Measurements from ENCODE around the gene PNLDC1.

The PNLDC1 gene

GRCh38 chr6:159777240-159777904 is 22.7 kb upstream of the PNLDC1 start:
- Histone ChIP-seq H3K9ac (ENCODE audit: low read length) (no peak overlapping the region), H3K9me2 (replicated peaks; ENCODE audit: insufficient read depth, low read length) (no peaks in the 10 kb centered on the region), H3K4me2 (ENCODE audit: low read depth, low read length) (no peak overlapping the region), H3K9me3 (replicated peaks; ENCODE audit: insufficient read depth, low read length) (no peaks in the 10 kb centered on the region), H3K27me3 (replicated peaks; ENCODE audit: insufficient read depth, low read length) (no peaks in the 10 kb centered on the region), H2AFZ (ENCODE audit: low read length) (no peak overlapping the region), H3K79me2 (ENCODE audit: low read length) (peaks cover 10% of the 10 kb centered on the region), H4K20me1 (ENCODE audit: insufficient read depth, low read length) (no peaks in the 10 kb centered on the region), H3K27ac (ENCODE audit: low read length) (no peak overlapping the region), H3K4me3 (ENCODE audit: low read length) (no peak overlapping the region), H3F3A (ENCODE audit: insufficient read depth, low read length) (no peaks in the 10 kb centered on the region), H3K4me1 (ENCODE audit: low read length) (no peaks in the 10 kb centered on the region), H3K36me3 (replicated peaks; ENCODE audit: insufficient read depth, low read length) (no peaks in the 10 kb centered on the region; the same call in 1 of the 2 replicates)
- no peak for TF ChIP-seq CTCF (IDR thresholded peaks at IDR 0.05; ENCODE audit: low read length)
- no peak for TF ChIP-seq EZH2 (optimal IDR thresholded peaks at IDR 0.05; ENCODE audit: low read depth, low read length)
- TF ChIP-seq EZH2phosphoT487 (IDR thresholded peaks at IDR 0.05; ENCODE audit: low read length): no peak
- no peak for DNase-seq

- Histone ChIP-seq H3K4me3 (ENCODE audit: low read length) (no peak overlapping the region), H3K27ac (ENCODE audit: low read length) (no peak overlapping the region), H3K27me3 (replicated peaks; ENCODE audit: insufficient read depth, low read length) (no peaks in the 10 kb centered on the region), H3K9me3 (replicated peaks; ENCODE audit: insufficient read depth, low read length) (no peaks in the 10 kb centered on the region), H3F3A (ENCODE audit: insufficient read depth, low read length) (no peaks in the 10 kb centered on the region), H3K9ac (ENCODE audit: low read length) (no peak overlapping the region), H3K79me2 (ENCODE audit: low read length) (peaks cover 17% of the 10 kb centered on the region), H3K4me1 (ENCODE audit: low read length) (no peaks in the 10 kb centered on the region), H3K9me2 (replicated peaks; ENCODE audit: insufficient read depth, low read length) (no peaks in the 10 kb centered on the region), H2AFZ (ENCODE audit: low read length) (no peak overlapping the region), H4K20me1 (ENCODE audit: insufficient read depth, low read length) (no peaks in the 10 kb centered on the region), H3K36me3 (replicated peaks; ENCODE audit: insufficient read depth, low read length) (no peaks in the 10 kb centered on the region; the same call in 1 of the 2 replicates), H3K4me2 (ENCODE audit: low read depth, low read length) (no peak overlapping the region)
- no peak for DNase-seq
- TF ChIP-seq CTCF (IDR thresholded peaks at IDR 0.05; ENCODE audit: low read length): no peak
- TF ChIP-seq EZH2 (optimal IDR thresholded peaks at IDR 0.05; ENCODE audit: low read depth, low read length): no peak
- TF ChIP-seq EZH2phosphoT487 (IDR thresholded peaks at IDR 0.05; ENCODE audit: low read length): no peak
These were observed 21.9 kb upstream of the PNLDC1 start for GRCh38 chr6:159778131-159778530.

- no peak overlapping the region for H3K4me2 ChIP-seq (ENCODE audit: low read depth, low read length)
- no peaks in the 10 kb centered on the region for H3K9me3 ChIP-seq (replicated peaks; ENCODE audit: insufficient read depth, low read length)
- peaks cover 20% of the 10 kb centered on the region for H3K79me2 ChIP-seq (ENCODE audit: low read length)
- no peaks in the 10 kb centered on the region for H3F3A ChIP-seq (ENCODE audit: insufficient read depth, low read length)
- no peaks in the 10 kb centered on the region for H3K27me3 ChIP-seq (replicated peaks; ENCODE audit: insufficient read depth, low read length)
- H3K4me1 ChIP-seq (ENCODE audit: low read length): no peaks in the 10 kb centered on the region
- no peaks in the 10 kb centered on the region for H4K20me1 ChIP-seq (ENCODE audit: insufficient read depth, low read length)
- no peak overlapping the region for H3K27ac ChIP-seq (ENCODE audit: low read length)
- TF ChIP-seq CTCF (IDR thresholded peaks at IDR 0.05; ENCODE audit: low read length) (no peak), EZH2phosphoT487 (IDR thresholded peaks at IDR 0.05; ENCODE audit: low read length) (no peak), EZH2 (optimal IDR thresholded peaks at IDR 0.05; ENCODE audit: low read depth, low read length) (no peak)
- no peaks in the 10 kb centered on the region for H3K9me2 ChIP-seq (replicated peaks; ENCODE audit: insufficient read depth, low read length)
- H3K4me3 ChIP-seq (ENCODE audit: low read length): no peak overlapping the region
- H2AFZ ChIP-seq (ENCODE audit: low read length): no peak overlapping the region
- H3K36me3 ChIP-seq (replicated peaks; ENCODE audit: insufficient read depth, low read length): no peaks in the 10 kb centered on the region; the same call in 1 of the 2 replicates
- H3K9ac ChIP-seq (ENCODE audit: low read length): no peak overlapping the region
- DNase-seq: no peak
These were observed 21.5 kb upstream of the PNLDC1 start for GRCh38 chr6:159778542-159779103.

All from MM.1S (cell line).